Cardiac fibroblast (primary cell): Measurements from ENCODE around the gene SNCB.

Experiments
- DNase-seq, 2 donors: peaks; one replicate each; pipeline versions ENCODE4 v3.0.0 to v3.0.0-alpha.2; 2010; ENCODE audit warnings: low read depth in 2 of 2
- H3K4me3 ChIP-seq, 2 donors: replicated peaks in 1 of 2; 1 replicate in 1 of 2; 2 replicates in 1 of 2; pipeline ENCODE4 v1.5.1; 2011; ENCODE audit warnings: low read depth in 2 of 2, low read length in 2 of 2, mild to moderate bottlenecking in 2 of 2, moderate library complexity in 1 of 2
- CTCF ChIP-seq: IDR thresholded peaks from one replicate; pipeline ENCODE4 v1.5.1; 2011; ENCODE audit warnings: low read depth, mild to moderate bottlenecking, low read length, inconsistent platforms

Gene SNCB

DNA sequence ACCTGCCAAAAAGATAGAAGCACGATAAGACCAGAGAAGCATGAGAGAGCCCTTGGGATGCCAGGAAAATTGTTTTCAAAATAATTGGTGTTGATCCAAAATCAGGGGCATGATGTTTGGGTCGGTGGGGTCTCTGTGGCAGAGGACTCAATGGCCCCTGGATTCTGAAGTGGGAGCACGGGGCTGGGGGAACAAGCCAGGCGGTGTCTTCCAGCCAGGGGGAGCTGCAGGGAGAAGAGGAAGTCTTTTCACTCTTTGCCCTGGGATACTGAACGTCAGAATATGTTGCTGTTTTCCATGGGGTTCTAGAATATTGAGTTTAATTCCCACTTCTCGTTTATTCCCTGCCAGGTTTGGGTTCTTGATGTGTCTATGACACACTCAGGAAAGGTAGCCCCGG is 37.3 kb upstream of the SNCB start:
- no peak overlapping the region for H3K4me3 ChIP-seq
- no peak for DNase-seq
- TF ChIP-seq CTCF = no peak

DNA sequence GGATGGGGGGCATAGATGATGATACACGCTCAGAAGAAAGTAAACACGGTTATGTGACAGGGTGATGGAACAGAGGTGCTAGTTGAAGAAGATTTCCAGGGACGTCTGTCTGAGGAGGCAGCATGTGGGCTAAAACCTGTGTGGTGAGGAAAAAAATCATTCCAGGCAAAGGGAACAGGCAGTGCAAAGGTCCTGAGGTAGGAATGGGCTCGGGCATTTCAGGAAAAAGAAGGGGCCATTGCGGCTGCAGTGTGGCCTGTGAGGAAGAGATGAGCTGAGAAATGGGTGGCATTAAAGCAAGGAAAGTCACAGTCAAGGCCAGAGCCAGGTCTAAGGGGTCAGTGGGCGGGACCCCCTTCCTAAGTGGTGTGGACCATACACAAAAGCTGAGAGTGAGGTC is 35.2 kb upstream of the SNCB start:
- no peak for DNase-seq
- no peak for TF ChIP-seq CTCF
- H3K4me3 ChIP-seq = no peak overlapping the region

DNA sequence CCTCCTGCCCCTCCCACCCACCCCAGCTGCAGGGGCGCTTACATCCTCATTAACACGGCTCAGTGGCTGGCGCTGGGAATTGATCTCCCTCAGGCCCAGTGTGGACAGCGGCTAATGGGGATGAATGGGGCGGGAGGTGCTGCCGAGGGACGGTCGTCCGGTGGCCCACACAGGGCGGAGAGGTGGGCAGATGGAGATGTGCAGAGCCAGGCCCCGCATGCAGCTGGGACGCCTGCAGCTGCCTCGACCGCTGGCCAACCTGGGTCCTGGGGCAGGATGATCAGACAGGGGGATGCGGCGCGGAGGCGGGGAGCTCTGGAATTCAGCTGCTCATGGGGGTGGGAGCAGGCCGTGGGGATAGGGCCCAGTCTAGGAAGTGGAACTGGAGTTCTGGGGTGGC is 34.6 kb upstream of the SNCB start:
- no peak for TF ChIP-seq CTCF
- no peak for DNase-seq
- no peak overlapping the region for H3K4me3 ChIP-seq

- H3K4me3 ChIP-seq = no peak overlapping the region
- no peak for TF ChIP-seq CTCF
- DNase-seq = no peak
These were observed 34.1 kb upstream of the SNCB start for GRCh38 chr5:176664479-176664878.

DNA sequence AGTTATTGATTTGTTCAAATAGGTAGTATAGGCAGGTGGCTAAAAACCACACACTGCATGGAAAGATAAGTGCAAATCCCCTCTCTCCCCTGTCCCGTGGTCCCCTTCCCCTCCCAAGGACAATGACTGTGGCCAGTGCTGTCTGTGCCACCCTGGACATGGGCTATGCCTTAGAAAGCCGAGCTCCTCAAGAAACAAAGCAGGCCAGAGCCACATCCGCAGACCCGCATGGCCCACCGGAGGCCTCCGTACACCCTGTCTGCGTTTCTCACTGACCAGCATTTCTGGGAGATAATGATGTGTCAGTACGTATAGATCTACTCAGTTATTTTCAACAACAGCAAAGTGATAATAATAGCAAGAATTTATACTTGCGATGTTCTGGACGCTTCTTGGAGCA is 33.2 kb upstream of the SNCB start:
- no peak for DNase-seq
- H3K4me3 ChIP-seq = no peak overlapping the region
- no peak for TF ChIP-seq CTCF

DNA sequence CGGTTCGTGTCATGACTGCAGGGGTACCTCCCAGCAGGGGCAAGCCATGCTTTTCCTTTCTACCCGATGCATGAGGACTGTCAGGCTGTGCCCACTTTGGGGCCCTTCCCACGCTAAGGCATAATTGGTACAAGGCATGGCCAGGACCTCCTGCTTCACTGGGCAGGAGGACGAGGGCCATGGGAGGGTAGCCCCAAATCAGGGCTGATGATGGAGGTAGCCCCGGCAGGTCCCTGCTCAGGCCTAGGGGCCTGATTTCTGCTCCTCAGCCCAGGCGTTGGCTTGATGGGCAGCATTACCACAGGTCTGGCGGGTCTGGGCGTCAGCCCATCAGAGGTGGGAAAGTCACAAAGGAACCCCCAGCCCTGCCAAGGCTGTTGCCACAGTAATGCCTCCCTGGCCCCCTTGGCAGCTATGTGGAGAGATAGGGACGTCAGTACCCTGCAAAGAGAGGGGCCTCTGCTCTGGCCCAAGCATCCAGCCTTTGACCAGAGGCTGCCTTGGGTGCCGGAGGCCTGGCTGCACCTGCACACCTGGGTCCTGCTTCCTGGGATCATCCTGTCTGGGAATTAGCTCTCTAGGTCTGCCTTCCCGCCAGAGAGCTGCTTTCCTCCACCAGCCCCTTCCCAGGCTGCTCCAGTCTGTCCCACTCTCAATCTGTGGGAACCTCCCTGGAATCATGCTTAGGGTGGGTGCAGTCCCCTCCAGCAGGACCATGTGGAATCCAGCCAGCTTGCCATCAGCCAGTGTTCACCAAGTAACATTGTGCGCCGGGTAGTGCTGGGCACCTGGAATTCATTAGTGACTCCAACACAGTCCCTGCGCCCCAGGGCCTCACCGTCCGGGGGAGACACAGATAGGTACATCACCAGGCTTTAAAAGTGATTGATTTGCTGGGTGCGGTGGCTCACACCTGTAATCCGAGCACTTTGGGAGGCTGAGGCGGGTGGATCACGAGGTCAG is 32.3 kb upstream of the SNCB start:
- TF ChIP-seq CTCF = no peak
- H3K4me3 ChIP-seq = no peak overlapping the region
- DNase-seq = no peak

- no peak for TF ChIP-seq CTCF
- no peak overlapping the region for H3K4me3 ChIP-seq
- no peak for DNase-seq
These were observed 31.3 kb upstream of the SNCB start for GRCh38 chr5:176661676-176662075.
